GM12873 (cell line): Measurements from ENCODE around the gene B3GAT1.

Source experiments
- TF ChIP-seq, protein P1 (sequence below): IDR thresholded peaks from 2 replicates; pipeline ENCODE4 v1.5.1; 2012; ENCODE audit warnings: low read depth, mild to moderate bottlenecking, moderate library complexity, low read length, control low read depth; ENCODE audit not compliant: insufficient read depth; ENCODE audit errors: missing control alignments

Gene B3GAT1

DNA sequence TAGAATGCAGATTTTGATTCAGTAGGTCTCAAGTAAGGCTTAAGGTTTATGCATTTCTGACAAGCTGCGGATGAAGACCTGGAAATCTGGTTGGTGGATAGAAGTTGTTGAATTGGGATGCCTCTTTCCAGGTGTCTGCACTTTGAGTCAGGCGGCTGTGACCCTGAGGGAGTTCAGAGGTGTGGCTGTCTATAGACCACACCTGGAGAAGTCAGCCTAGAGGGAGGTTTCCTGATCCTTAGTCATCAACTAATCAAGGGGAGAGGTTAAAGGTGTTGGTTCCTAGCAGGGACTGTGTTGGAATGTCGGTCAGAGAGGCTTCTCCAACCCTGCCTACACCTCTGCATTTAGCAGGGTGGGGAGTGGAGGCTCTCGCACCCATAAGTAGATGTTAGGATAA is 72.3 kb downstream of the B3GAT1 start:
- TF ChIP-seq, protein P1, sequence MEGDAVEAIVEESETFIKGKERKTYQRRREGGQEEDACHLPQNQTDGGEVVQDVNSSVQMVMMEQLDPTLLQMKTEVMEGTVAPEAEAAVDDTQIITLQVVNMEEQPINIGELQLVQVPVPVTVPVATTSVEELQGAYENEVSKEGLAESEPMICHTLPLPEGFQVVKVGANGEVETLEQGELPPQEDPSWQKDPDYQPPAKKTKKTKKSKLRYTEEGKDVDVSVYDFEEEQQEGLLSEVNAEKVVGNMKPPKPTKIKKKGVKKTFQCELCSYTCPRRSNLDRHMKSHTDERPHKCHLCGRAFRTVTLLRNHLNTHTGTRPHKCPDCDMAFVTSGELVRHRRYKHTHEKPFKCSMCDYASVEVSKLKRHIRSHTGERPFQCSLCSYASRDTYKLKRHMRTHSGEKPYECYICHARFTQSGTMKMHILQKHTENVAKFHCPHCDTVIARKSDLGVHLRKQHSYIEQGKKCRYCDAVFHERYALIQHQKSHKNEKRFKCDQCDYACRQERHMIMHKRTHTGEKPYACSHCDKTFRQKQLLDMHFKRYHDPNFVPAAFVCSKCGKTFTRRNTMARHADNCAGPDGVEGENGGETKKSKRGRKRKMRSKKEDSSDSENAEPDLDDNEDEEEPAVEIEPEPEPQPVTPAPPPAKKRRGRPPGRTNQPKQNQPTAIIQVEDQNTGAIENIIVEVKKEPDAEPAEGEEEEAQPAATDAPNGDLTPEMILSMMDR, result no peak

DNA sequence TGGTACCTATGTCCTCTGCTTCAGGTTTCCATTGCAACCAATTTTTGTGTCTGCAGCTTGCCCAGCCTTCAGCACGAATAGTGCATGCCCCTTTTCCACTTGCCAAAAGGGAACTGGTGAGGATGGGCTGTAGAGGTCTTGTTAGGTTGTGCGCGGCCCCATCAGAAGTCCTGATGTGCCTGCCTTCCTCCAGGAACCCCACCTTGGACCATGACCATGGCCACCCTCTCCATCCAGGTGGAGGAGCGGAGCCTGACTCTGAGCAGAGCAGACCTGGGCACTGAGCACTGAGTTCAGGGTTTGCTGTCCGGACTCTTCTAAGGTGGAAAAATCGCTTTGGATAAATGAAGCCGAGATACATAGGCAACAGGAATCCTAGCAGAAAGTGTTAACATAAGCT is 73.4 kb downstream of the B3GAT1 start:
- TF ChIP-seq, protein P1, result no peak

DNA sequence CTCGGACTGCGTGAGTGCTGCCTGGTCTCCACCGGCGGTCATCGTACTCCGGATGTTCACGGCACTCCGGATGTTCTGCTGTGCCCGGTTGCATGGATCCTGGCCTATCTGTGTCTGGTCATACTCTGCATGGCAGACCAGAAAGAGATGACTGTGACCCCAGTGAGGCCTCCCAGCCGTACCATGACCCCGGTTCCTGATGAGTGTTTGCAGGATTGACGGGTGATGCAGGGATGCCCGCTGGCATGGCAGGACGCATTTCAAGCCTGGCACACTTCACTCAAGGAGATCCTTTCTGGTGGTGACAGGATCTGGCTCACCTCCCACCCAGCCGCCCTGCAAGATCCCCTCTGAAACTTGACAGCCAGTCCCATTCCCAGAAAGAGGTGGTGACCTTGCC is 74.0 kb downstream of the B3GAT1 start:
- TF ChIP-seq, protein P1, result no peak

DNA sequence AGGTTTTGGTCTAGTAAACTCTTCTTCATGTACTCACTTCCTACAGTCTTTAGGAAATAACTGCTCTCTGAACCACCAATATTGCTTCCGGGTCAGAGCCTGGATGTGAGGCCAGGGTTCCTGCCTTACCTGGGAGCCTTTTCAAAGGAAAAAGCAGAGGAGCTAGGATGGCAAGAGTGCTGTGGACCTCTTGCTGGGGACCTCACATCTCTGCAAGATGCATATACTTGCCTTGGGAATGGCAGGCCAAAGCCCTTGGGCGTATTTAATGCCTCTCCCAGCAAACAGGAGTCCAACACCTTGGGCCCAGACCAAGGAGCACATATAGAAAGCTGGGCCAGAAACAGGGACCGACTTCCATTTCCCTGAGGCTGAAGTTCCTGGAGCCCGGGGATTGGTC is 75.0 kb downstream of the B3GAT1 start:
- TF ChIP-seq, protein P1, result no peak

DNA sequence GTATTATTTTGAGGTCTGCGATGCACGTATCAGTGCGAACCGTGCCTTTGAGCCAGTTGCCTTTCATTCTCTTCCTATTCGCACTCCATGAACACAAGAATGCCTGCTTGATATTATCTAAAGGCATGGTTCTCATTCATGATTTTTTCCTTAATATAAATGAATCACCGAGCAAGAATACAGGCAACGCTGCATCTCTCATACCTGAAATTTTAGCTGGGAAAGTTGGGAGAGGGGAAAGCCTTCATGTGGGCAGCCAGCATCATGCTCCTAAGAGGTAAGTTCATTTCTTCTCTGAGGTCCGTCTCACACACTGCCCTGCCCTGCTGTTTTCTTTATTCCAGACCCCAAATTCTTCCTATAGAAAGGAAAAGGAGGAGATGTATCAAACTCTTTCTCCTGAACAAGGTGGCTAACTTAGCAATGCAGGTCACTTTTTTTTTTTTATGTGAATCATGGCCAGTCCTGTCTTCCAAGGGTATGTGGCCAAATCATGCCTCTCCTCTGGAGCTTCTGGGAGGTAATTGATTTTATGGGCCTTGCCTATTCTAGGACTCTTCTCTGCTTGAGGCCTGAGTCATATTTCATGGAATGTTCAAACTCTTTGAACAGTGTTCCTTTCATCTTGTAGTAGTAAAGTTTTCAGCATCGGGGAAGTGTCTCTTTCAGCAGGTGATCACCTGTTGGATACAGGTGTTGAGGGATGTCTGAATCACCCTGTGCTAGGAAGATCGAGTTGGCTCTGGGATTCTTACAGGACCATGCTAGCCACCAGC is 77.1 kb downstream of the B3GAT1 start:
- TF ChIP-seq, protein P1, result no peak

DNA sequence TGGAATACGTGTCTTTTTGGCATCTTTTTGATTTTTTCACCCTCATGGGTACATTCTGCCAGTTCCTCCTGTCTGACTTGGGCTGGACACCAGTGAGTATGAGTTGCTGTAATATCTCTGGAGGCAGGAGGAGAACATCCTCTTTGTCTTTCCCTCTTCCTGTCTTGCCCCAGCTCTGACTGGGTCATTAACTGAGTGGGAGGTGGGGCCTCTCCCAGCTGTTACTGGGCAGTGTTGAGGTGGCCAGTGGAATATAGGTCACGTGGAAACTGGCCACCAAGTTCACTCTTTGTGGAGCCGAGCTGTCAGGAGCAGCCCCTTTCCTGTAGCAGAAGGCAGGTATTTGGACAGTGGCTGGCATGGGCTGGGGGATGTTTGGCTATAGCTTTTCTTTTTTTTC is 78.1 kb downstream of the B3GAT1 start:
- TF ChIP-seq, protein P1, result no peak

DNA sequence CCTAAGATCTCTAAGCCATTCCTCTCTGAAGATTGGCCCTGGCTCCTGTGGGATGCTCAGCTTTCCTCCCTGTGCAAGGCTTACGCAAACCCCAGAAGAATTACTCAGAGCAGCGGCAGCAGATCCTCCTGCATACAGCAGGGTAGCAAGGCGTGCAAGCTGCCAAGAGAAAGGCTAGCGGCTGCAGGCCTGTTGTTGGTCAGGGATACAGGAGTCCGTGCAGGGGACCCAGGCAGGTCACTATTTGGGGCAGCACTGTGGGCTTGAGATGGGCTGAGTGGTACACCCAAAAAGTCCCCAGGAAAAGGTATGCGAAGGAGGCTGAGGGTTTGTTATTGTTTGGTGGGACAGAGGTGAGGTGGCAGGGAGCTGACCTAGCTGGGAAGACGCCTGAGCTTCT is 78.7 kb downstream of the B3GAT1 start:
- TF ChIP-seq, protein P1, result no peak

DNA sequence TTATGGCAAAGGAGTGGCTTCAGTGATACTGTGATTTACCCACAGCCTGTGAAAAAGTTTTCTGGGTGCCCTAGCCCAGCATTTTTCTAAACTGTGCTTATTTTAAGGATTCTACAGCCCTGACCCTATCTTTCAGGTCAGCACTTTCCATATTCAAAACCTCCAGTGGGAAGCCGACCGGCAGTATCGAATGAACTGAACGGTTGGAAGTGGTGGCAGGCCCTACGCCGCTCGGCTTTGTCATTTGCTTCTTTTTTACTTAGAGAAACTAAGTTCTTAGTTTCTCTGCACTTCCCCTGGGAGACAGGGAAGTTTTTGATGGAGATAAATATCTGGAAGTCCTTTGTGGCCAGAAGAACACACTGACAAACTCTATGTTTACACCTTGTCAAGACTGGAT is 79.3 kb downstream of the B3GAT1 start:
- TF ChIP-seq, protein P1, result no peak
